ENCODE results near the gene CDK5RAP1.

CDK5RAP1 gene

DNA sequence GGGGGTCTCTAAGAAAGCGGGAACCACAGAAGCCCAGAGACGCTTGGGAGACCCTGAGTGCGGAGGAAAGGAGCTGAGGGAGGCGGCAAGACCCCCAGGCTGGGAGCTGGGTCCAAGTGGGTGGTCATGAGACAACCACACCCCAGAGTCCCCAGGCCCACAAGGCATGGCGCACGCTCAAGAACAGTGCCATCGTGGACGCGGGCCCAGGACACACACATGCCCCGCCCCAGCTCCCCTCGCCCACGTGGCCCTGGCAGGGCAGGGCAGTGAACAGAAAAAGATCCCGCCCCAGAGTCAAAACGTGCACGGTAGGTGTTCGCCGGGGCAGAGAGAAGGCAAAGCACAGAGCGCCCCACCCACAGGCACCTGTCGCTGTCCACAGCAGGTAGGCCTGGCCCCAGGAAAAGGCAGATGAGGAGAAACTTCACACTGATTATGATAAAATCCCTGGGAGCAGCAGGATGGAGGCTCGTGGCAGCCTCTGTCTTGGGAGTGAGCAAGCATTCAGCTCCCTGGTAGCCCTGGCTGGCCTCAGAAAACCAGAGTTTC, 68.3 kb downstream of the CDK5RAP1 start:
- DNase-seq, result no peak

DNA sequence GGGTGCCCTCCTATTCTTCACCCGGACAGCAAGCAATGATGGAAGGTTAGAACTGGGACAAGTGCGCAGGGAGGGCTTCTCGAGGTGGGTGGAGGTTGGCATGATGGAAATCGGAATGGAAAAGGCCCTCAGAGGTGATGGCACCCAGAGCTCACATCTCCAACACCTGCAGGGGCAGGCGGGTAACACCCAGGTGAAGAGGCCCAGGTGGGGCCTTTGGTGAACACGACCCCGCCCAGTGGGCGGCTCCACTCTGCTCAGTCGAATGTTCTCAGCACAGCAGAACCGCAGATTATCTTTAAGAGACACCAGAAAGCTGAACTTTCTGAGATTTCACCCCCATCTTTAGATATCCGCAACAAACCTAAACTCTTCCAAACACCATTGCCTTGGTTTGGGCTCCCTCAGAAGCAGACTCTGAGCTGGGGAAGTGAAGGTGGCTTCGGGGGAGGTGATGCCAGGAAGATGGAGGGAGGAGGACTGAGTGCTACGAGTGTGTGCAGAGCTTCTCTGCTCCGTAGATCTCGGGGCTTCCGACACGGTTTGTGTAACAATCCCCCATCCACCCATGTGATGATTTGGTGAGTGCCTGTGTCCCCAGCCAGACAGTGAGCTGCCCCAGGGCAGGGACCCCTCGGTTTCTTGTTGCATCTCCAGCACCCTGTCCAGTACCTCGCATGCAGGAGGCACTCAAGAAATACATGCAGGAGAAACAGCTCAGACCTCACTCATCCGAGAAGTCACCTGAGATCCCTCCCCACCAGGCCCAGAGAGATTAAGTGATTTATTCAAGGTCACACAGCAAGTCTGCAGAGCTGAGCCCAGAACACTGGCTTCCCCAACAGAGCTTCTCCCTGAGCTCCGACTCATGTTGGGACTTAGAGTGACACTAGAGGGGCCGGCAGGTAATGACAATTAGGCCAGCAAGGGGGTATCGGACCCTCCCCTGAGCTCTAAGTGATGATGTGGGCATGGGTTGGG, 72.9 kb downstream of the CDK5RAP1 start:
- DNase-seq, result no peak

DNA sequence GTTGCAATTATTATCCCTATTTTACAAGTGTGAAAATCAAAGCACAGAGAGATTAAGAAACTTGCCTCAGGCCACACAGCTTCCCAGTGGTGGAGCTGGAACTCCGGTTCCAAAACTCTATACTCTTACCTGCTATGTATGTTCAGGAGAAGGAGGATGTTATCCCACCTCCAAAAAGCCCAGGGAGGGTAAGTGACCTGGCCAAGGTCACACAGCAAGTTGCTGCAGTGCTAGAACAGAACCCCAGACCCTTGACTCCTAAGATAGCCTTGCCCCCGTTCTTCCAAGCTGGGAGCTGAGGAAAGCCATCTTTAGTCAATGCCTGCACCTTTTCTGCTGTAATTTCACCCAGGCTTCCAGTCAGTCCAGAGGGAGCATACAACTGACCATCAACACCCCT, 76.0 kb downstream of the CDK5RAP1 start:
- DNase-seq, result no peak

DNA sequence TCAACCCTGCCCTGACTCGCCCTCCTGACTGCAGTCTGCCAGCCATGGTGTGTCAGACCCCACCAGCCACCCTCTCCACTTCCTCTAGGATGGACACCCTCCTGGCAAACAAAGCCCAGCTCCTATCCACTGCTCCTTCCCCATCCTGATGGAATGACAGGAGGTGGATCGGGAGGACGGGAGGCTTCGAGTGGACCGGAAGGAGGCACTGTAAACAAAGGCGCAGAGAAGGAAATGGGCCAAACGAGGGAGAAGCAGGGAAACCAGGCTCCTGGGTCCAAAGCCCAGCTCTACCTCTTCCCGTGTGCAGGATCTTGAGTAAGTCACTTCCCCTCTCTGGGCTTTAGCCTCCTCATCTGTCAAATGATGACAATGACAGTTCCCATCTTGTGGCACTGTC, 78.1 kb downstream of the CDK5RAP1 start:
- DNase-seq, result no peak

DNA sequence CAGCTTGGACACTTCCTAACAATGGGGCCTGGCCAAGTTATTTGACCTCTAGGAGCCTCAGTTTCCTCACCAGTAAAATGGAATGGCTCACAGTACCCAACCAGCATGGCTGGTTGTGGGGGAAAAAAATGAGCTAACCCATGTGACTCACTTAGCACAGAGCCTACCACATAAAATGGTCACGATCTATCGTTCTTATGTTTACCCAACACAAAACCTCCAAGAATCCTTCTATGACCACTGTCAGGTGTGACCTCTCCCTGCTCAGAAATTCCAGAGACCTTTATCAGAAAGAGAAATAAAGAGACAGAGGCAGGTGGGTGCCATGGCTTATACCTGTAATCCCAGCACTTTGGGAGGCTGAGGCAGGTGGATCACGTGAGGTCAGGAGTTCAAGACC, 78.9 kb downstream of the CDK5RAP1 start:
- no peak for DNase-seq

DNA sequence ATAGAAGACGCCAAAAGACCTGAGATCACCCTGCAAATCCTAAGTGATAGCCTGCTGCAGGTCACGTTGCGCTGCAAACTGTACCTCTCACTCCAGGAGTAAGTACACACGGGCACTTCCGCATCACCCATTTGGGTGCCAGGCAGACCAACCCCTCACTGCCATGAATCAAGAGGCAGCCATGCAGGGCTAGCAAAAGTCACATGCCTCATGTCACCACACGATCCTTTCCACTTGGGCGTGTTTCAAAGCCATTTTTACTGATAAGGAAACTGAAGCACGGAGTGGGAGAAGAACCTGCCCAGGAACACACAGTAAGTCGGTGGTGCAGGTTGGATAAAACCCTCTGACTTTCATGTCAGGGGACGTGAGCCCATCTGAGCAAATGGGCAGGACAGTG, 81.3 kb downstream of the CDK5RAP1 start:
- DNase-seq, result no peak

DNA sequence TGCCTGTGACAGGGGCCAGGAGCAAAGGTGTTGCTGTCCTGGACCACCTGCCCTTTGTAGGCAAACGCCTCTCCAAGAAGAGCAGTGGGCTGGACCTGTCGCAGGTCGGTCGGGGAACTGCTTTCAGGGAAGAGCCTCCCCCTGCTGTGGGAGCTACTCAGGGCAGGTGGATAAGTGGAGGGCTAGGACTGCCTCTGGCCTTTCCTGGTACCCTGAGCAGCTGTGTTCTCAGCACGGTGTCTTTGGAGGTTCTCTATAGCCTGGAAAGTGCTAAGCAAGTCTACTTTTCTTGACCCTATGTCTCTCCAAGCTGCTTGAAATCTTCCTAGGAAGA, 83.3 kb downstream of the CDK5RAP1 start:
- no peak for DNase-seq

GRCh38 chr20:33317424-33318095, 83.8 kb downstream of the CDK5RAP1 start:
- DNase-seq, result no peak

GRCh38 chr20:33316958-33317357, 84.4 kb downstream of the CDK5RAP1 start:
- DNase-seq, result no peak

DNA sequence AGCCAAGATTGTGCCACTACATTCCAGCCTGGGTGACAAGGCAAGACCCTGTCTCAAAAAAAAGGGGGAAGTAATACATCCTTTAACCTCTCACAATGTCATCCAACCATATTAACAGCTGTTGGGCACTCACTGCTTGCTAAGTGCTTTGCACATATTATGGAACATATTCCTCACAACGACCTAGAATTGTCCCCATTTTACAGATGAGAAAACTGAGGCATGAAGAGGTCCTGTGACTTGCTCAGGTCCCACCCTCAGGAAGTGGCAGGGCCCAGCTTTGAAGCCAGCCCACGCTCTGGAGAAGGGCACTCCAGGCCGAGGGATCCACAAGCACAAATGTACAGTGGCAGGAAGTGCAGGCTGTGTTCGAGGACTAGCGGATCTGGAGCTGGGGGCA, 85.0 kb downstream of the CDK5RAP1 start:
- no peak for DNase-seq

DNA sequence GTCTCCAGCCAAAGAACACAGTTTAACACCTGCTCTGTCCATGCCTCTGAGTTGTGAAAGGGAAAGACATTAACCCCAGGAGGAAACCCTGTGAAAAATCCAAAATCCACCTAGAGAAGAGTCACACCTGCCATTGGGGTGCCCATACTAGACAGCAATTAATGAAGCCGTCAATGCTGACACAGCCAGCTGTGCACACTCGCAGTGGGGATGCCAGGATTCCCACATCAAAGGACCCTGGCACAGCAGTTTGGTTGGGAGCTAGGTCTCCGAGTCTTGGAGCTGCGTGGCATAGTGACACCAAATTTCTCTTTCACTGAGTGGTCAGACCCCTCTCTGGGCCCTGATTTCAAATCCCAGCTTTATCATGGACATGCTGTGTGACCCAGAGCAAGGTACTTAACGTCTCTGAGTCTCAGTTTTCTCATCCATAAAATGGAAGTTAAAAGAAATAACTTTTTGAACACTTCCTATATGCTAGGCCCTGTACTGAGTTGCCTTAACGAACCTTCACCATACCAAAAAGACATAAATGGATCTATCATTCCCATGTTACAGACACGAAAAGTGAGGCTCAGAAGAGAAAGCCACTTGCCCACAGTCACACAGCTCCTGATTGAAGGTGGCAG, 87.5 kb downstream of the CDK5RAP1 start:
- DNase-seq, result no peak

GRCh38 chr20:33312583-33312982, 88.7 kb downstream of the CDK5RAP1 start:
- no peak for DNase-seq

- no peak for DNase-seq
These were observed 89.3 kb downstream of the CDK5RAP1 start for GRCh38 chr20:33311996-33312395.

GRCh38 chr20:33311011-33311410, 90.3 kb downstream of the CDK5RAP1 start:
- DNase-seq, result no peak

DNA sequence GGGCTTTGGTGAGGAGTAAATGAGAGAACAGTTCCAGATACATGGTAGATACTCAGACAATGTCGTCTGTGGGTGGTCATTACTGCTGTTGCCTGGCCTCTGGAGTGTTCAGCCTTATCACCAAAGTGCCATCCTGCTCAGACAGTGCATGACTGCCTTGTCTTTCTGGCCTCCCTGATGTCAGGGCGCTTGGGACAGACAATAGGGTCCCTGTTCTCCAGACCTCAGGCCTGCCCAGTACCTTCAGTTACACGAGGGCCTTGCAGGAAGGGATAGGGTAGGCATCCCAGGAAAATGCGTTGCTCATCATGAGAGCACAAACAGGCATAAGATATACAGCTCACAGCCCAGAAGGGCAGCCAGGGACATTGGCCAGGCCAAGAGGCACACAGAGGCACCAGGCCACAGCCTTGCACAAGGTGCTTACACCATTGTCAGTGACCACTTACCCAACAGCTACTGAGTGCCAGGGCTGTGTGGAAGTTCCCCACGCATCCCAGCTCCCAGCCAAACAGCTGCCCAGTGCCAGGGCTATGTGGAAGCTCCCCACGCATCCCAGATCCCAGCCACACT, 90.9 kb downstream of the CDK5RAP1 start:
- DNase-seq, result no peak

GRCh38 chr20:33309631-33310030, 91.7 kb downstream of the CDK5RAP1 start:
- no peak for DNase-seq

All from CD4-positive, alpha-beta T cell treated with Interleukin-1 beta for 1 hour (primary cell).